IPS-15b (cell line): ENCODE data around the gene AQP6.
A peak's percentile ranks its signal among the peaks of the same experiment; 100 is the strongest.

ENCODE experiments used
- H3K27me3 ChIP-seq: one replicate; pipeline ENCODE4 v1.6.1; 2013; ENCODE audit warnings: low read length; ENCODE audit not compliant: control insufficient read depth, insufficient read depth
- H3K36me3 ChIP-seq: one replicate; pipeline ENCODE4 v1.6.1; 2013; ENCODE audit warnings: low read length; ENCODE audit not compliant: control insufficient read depth, insufficient read depth
- H3K4me1 ChIP-seq: one replicate; pipeline ENCODE4 v1.6.1; 2013; ENCODE audit warnings: mild to moderate bottlenecking, low read length; ENCODE audit not compliant: control insufficient read depth, insufficient read depth
- H3K4me3 ChIP-seq: one replicate; pipeline ENCODE4 v1.5.1; 2013; ENCODE audit warnings: low read depth, low read length
- H3K9ac ChIP-seq: one replicate; pipeline ENCODE4 v1.6.1; 2013; ENCODE audit warnings: low read depth, mild to moderate bottlenecking, low read length
- H3K9me3 ChIP-seq: one replicate; pipeline ENCODE4 v1.6.1; 2013; ENCODE audit warnings: mild to moderate bottlenecking, low read length; ENCODE audit not compliant: control insufficient read depth, insufficient read depth

The AQP6 gene

DNA sequence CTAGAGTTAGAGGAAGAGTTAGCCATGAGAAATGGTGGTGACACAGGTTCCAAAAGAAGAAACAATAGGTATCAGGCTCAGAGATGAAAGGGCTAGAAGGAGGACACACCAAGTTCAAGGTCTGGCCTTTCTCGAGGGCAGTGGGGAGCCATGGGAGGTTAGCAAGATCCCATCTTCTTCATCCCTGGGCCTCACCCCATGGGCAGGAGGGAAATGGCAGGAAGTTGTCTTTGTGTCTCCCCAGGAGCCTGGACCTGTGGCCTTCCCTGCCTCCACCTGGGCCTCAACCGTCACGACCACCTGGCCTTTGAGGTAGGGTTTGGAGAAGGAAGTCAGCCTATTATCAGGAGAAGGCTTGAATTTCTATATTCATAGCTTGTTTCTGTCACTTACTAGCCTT lies 28.0 kb upstream of the AQP6 start:
- Histone ChIP-seq H3K4me3 (no peak overlapping the region), H3K9me3 (no peaks in the 10 kb centered on the region)

DNA sequence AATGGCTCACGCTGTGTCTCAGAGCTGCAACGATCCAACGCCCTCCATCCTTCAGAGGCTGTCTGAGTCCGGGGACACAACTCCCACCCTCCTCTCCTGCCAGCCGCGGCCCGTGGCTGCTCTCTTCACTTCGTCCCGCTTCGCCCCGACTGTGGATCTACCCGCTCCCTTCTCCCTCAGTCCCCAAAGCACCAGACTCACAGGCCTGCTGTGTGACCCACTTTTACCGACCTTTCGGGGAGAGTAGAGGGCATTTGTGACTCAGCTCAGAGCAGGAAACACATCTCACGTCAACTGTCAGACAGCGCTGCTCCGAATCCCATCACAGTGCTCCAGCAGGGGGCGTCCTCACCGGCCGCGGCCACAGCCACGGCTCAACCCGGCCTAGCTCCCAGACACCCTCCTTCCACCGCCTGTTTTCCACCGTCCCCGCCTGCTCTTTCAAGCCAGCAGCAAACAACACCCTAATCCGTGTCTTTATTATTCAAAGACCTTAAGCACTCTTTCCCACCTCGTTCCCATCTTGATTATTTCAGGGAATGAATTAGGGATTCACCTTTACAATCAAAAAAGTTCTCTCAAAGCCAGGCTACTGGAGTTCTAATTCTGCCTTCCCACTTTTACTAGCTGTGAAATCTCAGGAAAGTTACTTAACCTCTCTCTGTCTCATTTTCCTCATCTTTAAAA lies 27.2 kb upstream of the AQP6 start:
- H3K27me3 ChIP-seq: peaks cover 5% of the 10 kb centered on the region

More for the DNA sequence above, 28.0 kb upstream of the AQP6 start:
- no peaks in the 10 kb centered on the region for H3K36me3 ChIP-seq
- H3K9ac ChIP-seq: no peak overlapping the region
- H3K27me3 ChIP-seq: peaks cover 5% of the 10 kb centered on the region
- H3K4me1 ChIP-seq: peaks cover 13% of the 10 kb centered on the region

DNA sequence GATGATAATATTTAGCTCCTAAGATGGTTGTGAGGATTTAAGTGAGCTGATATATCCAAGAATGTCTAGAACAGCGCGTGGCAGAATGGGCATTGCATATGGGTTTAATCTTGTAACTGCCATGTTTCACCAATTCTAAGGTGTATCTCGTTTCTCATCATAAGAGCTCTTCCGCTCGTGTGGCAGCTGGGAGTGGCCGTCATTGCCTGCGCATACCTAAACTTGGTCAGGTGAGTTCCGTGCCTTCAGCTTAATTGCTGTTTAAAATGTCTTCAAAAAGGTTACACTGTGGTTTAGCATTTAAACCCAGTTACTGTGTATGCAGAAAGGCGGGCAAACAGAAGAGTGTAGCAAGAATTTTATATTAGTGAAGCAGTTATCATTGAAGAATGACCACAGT lies 26.7 kb upstream of the AQP6 start:
- peaks cover 13% of the 10 kb centered on the region for H3K4me1 ChIP-seq
- peaks cover 5% of the 10 kb centered on the region for H3K27me3 ChIP-seq
- no peaks in the 10 kb centered on the region for H3K9me3 ChIP-seq
- H3K9ac ChIP-seq: no peak overlapping the region
- no peaks in the 10 kb centered on the region for H3K36me3 ChIP-seq
- peak overlapping the region; percentile 10 for H3K4me3 ChIP-seq

More for the DNA sequence above, 27.2 kb upstream of the AQP6 start:
- H3K9ac ChIP-seq: no peak overlapping the region
- peaks cover 13% of the 10 kb centered on the region for H3K4me1 ChIP-seq
- H3K9me3 ChIP-seq: no peaks in the 10 kb centered on the region
- H3K4me3 ChIP-seq: peak overlapping the region; percentile 48
- no peaks in the 10 kb centered on the region for H3K36me3 ChIP-seq

DNA sequence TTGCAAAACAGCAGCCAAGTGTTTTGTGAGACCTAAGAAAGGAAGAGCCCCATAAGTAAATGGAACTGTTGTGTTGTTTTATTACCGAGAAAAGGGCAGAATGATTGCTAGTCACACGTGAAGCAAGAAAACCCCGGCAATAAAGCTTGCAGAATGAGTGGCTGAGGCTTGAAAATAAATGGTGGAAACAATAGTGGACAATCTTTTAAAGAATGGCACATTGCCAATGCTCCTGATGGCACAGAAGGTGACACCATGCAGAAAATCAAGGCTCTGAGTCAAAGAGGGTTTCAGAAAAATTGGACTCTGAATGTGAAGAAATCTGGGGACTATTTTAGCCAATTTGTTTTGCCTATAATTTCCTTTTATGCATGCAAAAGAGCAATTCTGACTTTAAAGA lies 26.2 kb upstream of the AQP6 start:
- H3K4me1 ChIP-seq: peaks cover 13% of the 10 kb centered on the region

DNA sequence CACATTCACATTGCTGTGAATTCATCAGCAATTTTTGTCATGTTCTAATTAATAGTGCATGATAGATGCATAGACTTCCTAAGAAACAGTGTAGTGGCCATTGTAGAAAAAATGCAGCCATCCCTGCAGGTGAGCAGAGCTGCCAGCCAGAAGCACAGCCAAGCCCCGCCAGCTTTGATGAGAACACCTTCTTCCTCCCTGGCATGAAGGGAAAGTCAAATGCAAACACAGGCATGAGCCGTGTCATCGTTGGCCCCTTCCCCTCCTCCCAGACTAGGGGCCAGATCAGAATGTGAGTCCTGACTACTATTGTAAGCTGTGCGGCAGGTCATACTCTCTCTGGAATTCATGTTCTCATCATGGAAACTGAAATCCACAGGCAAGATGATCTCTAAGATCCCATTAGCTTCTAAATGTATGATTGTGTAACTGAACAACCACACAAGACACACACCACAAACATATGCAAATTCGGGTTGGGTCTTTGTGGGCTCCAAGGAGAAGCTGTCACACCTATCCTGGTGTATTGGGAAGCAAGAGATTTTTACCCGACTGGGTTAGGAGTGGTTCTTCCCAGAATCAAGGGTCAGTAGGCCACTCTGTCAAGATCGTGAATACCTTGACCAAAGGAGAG lies 25.0 kb upstream of the AQP6 start:
- H3K36me3 ChIP-seq: no peaks in the 10 kb centered on the region
- peaks cover 5% of the 10 kb centered on the region for H3K27me3 ChIP-seq
- H3K9me3 ChIP-seq: no peaks in the 10 kb centered on the region
- peaks cover 11% of the 10 kb centered on the region for H3K4me1 ChIP-seq
- H3K9ac ChIP-seq: no peak overlapping the region
- H3K4me3 ChIP-seq: no peak overlapping the region

More for the DNA sequence above, 26.2 kb upstream of the AQP6 start:
- H3K36me3 ChIP-seq: no peaks in the 10 kb centered on the region
- H3K9ac ChIP-seq: no peak overlapping the region
- H3K27me3 ChIP-seq: peaks cover 5% of the 10 kb centered on the region
- no peak overlapping the region for H3K4me3 ChIP-seq
- no peaks in the 10 kb centered on the region for H3K9me3 ChIP-seq

DNA sequence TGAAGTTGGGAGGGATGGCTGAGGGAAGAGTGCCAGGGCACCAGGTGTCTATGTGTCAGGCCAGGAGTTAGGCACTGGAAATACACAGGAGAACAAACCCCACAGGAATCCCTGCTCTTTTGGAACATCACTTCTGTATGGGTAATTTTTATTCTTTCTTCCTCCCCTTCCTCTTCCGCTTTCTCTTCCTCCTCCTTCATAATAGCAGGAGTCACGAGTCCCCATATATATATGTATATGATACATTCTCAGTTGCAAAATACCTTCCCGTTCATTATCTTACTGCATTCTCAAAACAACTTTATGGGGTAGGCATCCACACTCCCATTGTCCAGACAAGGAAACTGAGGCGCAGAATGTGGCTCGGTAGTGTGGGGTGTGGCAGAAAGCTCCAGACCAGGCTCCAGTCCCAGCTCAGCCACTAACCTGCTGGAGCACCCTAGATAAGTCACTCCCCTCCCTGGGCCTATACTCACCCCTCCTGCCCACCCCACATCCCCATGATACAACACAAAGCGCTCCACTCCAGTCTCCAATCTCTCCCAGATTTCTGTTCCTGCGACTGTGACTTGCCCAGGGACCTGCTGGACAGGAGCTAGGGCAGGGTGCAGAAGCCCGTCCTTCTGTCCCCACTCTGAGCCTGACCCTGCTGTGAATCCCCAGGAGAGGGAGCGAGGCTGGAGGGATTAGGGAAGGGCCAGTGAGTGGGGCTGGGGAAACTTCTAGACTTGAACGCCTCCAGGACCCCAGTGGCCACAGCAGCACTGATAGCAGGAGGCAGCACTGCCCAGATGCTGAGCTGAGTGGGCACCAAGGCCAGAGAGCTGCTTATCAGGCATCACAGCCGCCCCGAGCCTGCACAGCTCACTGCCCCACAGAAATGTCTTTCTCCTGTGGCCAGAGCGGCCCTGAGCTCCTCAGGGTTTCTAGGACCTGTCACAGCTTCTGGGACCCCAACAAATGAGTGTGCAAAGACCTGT lies 23.6 kb upstream of the AQP6 start:
- H3K4me3 ChIP-seq: no peak overlapping the region
- H3K36me3 ChIP-seq: no peaks in the 10 kb centered on the region
- H3K9ac ChIP-seq: no peak overlapping the region
- peaks cover 11% of the 10 kb centered on the region for H3K4me1 ChIP-seq
- H3K9me3 ChIP-seq: no peaks in the 10 kb centered on the region
- peaks cover 5% of the 10 kb centered on the region for H3K27me3 ChIP-seq

DNA sequence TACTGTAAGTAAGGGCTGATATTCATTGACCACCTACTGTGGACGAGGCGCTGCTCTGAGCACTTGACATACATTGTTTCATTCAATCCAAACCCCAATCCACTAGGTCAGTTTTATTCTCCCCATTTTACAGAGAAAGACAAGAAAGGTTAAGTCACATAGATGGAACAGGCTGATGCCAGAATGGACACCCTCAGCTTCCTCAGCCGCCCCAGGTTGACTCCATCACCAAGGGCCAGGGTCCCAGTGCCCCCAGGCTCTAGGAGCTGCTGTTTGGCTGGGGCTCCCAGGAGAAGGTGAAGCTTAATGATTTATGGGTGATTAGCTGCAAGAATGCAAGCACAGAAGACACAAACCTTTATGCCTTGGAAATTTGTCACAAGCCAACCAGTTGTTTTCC lies 22.9 kb upstream of the AQP6 start:
- Histone ChIP-seq H3K36me3 (no peaks in the 10 kb centered on the region), H3K27me3 (peaks cover 7% of the 10 kb centered on the region), H3K9ac (no peak overlapping the region), H3K9me3 (no peaks in the 10 kb centered on the region), H3K4me1 (peaks cover 11% of the 10 kb centered on the region), H3K4me3 (no peak overlapping the region)

DNA sequence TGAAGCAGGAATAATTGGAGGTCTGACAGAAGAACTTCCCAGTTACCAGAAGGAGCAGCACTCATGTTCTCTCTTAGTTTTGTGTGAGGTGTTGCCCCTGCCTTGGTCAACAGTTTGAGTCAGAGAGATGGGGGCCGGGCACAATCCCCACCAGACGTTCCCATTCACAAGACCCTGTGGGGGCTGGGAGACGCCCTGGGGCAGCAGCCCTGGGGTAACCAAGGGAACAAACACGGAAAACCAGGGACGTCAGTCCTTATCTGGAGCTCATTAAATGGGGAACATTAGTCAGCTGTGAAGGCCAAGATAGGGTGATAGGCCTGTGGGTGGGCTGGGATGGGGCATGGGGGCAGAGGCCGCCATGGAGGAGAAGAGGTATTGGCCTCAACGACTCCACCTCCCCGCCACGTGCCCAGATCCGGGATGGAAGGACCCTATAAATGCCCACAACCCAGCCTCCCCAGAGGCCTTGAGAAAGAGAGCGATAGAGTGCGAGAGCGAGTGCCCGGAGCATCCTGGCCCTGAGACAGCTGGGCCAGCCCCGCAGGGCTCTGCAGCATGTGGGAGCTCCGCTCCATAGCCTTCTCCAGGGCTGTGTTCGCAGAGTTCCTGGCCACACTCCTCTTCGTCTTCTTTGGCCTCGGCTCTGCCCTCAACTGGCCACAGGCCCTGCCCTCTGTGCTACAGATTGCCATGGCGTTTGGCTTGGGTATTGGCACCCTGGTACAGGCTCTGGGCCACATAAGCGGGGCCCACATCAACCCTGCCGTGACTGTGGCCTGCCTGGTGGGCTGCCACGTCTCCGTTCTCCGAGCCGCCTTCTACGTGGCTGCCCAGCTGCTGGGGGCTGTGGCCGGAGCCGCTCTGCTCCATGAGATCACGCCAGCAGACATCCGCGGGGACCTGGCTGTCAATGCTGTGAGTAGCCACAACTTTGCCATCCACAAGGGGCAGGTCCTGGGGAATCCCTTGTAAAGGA lies 22.2 kb upstream of the AQP6 start, which contains the start of gene AQP2:
AQP2 (plus strand) TSS at position 465 of the 979 bp plus-strand sequence; CDS start at position 559, 94 bp downstream.
- Histone ChIP-seq H3K4me1 (peaks cover 11% of the 10 kb centered on the region), H3K36me3 (no peaks in the 10 kb centered on the region), H3K4me3 (no peak within 1 kb of the TSS), H3K27me3 (peaks cover 6% of the 10 kb centered on the region), H3K9me3 (no peaks in the 10 kb centered on the region), H3K9ac (no peak within 1 kb of the TSS)

DNA sequence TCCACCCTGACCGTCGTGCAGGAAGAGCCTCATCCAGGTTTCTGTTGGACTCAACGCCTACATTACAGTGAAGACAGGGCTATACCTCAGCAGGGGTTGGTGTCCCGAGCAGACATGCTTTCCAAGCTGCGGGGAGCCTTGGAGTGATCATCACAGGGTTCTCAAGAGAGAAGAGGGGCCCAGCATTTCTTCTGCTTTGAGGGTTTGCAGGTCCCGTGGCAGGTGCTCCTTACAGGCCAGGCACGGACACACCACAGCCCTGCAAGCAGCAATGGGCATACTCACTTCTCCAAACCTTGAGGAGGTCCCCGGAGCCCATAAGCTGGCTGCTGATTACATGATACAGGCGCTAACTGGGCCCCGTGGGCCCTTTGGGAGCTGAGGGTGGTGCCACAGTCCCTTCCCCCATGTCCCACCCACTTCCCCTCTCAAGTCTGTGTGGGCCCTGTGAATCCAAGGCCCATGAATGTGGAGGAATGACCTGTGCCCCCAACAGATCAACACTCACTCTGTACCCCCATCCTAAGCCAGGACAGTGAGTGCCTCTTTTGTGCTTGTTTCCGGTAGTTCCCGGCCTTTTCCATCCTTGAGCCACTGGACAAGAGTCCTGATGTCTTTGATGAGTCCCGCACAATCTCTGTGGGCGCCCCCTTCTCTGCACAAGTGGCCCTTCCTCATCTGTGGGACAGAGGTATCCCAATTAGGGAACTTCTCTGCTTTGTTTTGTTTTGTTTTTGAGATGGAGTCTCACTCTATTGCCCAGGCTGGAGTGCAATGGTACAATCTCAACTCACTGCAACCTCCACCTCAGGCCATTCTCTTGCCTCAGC lies 21.1 kb upstream of the AQP6 start:
- H3K9me3 ChIP-seq: no peaks in the 10 kb centered on the region
- no peak overlapping the region for H3K4me3 ChIP-seq
- no peaks in the 10 kb centered on the region for H3K36me3 ChIP-seq
- peaks cover 17% of the 10 kb centered on the region for H3K27me3 ChIP-seq
- H3K9ac ChIP-seq: no peak overlapping the region
- peaks cover 3% of the 10 kb centered on the region for H3K4me1 ChIP-seq

DNA sequence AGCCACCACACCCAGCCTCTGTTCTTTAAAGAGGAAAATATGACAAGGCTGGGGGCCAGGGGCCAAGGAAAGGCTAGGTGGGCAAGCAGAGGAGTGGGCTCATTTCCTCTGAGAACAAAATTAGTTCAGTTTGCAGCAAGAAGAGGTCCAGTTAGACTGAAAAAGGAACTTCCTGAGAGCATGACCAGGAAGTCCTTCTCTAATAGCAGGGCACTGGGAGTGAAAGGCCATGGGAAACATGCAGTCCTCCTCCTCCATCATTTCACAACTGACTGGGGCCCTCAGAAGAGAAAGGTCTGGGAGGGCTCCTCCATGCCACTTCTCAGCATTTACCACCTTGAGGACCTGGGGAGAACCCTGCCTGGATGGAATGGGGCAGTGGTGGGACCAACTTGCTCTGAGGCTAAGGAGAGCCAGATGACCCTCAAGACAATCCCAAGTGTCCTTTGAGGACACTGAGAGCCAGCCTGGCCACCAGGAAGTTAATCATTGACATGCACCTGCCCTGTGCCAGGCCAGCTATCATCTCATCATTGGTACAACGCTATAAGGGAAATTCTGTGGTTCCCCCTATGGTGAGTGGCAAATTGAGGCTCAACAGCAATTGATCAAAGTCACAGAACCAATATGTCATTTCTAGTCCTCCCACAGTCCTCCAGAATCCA lies 20.2 kb upstream of the AQP6 start:
- H3K9ac ChIP-seq: no peak overlapping the region
- no peaks in the 10 kb centered on the region for H3K9me3 ChIP-seq
- H3K4me3 ChIP-seq: no peak overlapping the region
- peaks cover 23% of the 10 kb centered on the region for H3K27me3 ChIP-seq
- no peaks in the 10 kb centered on the region for H3K36me3 ChIP-seq
- peaks cover 3% of the 10 kb centered on the region for H3K4me1 ChIP-seq
